DMS114 treated with DMSO at 0.1 percent for 48 hours (cell line): ENCODE results near the gene CITED4.

Experiments used
- DNase-seq: peaks from one replicate; lab custom pipeline; 2025; ENCODE audit not compliant: unreplicated experiment; lab: John Stamatoyannopoulos, UW

The CITED4 gene

DNA sequence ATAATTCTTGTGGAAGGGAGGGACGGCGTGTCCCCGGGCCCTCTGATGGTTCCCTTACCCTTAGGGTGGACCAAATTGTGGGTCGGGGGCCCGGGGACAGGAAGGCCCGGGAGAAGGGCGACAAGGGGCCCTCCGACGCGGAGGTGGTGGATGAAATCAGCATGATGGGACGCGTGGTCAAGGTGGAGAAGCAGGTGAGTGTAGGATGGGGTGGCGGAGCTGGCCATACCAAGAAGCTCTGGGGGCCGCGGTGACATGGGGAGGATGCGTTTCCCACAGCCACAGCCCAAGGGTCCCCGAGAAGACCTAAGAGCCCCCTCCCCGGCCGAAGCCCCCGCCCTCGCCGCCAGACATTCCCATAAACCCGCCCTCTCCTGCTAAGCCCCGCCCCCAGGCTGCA lies 24.6 kb downstream of the CITED4 start:
- no peak for DNase-seq

DNA sequence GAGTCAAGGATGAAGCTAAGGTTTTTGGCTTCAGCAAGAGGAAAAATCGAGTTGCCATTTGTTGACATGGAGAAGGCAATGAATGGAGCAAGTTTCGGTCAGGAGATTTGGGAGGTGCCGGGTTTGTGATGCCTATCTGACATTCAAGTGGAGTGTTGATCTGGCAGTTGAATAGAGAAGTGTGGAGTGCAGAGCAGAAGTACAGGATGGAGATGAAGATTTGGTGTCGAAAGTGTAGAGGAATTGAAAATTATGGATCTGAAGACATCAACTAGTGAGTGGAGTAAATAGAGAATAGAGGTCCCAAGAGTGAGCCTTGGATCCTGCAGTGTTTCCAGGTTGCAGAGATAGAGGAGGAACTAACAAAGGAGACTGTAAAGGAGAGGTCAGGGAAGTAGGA lies 25.9 kb downstream of the CITED4 start:
- no peak for DNase-seq

DNA sequence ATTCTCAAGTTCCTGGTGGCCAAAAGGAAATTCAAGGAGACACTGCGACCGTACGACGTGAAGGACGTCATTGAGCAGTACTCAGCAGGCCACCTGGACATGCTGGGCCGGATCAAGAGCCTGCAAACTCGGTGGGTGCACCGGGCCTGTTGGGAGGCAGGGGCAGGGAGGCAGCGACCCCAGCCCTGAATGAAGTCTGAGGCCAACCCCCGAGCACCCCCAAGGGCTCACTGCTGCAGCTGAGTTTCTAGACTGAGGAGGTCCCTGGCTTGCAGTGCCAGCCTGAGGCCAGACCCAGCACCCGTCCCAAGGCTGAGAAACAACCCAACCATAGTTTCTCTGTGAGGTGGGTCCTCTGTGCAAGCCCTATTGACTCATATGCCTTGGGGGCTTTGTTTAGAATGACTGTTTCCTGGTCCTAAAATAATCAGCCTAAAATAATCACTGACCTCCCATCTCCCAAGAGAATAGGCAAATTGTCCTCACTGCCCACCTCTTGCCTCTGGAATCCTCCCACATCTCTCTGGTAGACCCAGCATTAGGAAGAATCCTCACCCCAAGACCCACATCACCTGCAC lies 27.1 kb downstream of the CITED4 start:
- no peak for DNase-seq

DNA sequence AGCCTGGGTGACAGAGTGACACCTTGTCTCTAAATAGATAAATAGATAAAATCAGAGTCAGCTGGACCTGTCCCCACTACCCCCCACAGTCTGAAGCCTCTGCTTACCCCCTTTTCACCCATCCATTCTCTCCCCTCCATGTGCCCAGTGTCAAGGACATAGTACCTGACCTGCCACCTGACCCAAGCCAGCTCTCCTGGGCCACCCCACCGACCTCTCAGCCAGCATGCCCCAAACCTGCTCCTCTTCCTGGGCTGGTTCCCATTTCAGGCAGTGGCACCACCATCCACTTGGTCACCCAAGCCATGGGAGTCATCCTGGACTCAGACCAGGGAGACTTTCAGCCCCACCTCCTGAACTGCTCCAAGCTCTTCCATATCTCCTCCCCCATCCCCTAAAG lies 28.2 kb downstream of the CITED4 start:
- DNase-seq, result no peak

DNA sequence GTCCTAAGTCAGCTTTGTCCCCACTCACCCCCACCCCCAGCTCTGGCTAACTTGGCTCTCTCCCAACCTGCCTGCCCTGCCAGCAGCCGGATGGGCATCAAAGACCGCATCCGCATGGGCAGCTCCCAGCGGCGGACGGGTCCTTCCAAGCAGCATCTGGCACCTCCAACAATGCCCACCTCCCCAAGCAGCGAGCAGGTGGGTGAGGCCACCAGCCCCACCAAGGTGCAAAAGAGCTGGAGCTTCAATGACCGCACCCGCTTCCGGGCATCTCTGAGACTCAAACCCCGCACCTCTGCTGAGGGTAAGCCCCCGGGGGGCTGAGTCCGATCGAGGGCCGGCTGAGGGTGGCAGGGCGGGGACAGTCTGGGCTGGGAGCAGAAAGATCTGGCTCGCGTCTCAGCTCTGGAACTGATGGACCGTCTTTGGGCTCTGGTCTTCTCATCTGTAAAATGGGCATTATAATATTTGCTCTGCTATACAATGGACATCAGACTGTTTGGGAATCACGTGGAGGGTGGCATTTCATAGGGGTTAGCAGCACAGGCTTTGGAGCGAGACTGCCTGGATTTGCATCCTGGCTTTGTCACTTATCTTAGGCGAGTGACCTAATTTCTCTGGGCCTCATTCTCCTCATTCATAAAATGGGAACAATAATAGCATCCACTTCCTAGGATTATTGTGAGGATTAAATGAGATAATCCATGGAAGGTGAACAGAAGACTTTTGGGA lies 31.0 kb downstream of the CITED4 start:
- DNase-seq, result no peak

DNA sequence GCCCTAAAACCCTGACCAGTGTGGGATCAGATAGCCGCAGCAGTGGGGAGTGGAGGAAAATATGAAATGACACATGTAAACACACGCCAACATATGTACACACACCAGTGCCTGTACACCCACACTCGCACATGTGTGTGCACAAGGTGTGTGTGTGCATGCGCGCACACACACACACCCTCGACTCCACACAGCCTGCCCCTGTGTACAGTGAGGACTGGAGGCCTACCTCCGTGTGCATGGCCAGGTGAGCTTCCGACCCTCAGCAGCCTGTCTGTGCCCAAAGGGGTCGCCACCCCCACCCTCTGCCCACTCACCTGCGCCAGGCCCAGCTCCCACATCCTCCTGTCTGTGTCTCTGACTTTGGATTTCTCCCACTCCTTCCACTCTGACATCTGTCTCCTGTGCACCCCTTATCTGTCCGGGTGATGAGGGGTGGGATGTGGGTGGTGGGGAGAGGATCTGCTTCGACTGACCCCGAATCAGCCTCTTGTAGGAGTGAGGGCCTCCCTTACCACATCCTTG lies 31.7 kb downstream of the CITED4 start:
- DNase-seq, result no peak

DNA sequence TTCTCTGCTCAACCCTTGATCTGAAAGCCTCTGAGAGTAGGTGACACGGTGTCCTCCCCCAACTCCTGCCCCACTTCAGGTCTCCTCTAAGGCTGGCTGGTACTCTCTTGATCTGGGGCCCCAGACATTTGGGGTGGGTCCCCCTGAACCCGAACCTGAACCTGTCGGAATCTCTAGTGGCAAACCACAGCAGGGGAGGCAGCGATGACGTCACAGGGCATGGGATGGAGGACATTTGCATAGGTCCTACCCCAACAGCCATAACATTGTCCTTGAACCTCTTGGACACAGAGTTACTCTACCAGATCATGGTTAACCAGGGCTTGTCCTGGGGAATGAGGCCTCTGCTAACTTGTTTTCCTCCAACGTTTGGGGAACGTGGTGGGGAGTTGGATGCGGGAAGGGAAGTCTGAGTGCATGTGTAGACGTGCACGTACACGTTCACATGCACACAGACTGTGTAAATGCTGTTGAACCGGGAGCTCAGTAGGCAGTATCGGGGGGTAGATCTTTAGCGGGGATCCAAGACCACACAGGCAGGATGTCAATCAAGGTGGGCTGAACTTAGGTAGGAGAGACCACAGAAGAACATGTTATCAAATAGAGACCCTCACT lies 32.4 kb downstream of the CITED4 start:
- no peak for DNase-seq

DNA sequence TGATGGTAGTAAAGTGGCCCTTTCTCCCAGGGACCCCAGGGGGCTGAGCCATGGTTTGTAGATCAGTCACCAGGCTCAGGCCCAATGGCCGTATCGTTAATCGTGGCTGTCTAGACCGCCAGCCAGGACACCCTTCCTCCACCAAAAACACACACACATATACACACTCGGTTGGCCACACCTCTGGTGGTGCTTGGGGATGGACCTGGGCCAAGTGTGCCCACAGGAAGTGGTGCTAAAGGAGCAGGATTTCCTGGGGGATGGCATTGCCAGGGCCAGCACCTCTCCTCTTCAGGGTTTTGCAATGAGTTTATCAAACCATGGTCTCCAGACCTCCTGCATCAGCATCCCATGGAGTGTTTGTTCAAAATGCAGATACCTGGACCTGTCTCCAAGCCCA lies 36.2 kb downstream of the CITED4 start:
- no peak for DNase-seq

DNA sequence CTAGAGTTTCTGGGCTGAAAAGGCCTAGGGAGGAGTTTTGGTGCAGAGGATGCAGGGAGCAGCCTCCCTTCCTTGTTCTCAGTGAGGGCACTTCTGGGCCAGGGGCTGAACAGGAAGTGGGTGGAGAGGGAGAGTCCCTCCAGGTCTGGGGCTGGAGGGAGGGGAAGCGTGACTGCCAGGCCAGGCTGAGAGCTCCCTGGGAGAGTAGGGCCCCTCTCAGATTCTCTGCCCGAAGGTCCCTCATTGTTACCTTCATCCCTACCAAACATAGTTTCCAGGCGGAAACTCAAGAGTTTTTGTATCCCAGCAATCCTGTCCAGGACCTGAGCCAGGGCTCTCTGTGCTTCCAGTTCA lies 36.8 kb downstream of the CITED4 start:
- no peak for DNase-seq

DNA sequence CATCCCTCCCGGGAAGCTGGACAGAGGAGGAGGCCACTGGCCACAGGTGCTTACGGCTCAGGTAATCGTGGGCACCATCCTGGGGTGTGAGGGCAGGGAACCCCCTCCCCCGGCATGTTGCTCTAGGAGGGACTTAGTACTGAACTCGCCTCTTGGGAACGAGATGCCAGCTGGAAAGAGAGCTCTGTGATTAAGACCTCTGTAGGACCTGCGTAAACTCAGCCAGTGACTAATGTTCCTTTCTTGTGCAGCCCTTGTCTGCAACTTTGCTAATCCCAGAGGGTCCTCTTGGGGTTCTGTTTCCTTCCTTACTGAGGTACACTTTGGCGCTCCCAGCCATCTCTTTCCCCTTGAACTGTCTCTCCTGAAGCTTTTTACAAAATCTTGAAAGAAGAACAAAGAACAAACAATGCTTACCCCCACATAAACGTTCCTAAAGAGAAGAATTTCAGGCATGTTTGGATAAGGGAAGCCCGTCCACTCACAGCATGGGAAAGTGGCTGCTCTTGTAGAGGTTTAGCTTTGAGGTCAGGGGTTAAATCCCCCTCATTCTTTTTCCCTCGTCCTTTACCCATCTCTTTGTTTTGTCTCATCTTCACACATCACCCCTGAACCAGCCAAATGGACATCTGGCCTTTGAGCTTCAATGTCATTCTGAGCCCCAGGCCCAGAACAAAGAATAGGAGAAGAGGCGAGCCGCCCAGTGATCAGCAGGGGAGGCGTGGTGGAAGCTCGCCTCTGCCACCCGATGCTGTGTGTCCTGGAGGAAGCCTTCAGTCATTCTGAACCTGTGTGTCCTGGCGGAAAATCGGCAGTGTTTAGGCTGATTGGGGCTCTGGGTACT lies 37.4 kb downstream of the CITED4 start:
- DNase-seq, result no peak

DNA sequence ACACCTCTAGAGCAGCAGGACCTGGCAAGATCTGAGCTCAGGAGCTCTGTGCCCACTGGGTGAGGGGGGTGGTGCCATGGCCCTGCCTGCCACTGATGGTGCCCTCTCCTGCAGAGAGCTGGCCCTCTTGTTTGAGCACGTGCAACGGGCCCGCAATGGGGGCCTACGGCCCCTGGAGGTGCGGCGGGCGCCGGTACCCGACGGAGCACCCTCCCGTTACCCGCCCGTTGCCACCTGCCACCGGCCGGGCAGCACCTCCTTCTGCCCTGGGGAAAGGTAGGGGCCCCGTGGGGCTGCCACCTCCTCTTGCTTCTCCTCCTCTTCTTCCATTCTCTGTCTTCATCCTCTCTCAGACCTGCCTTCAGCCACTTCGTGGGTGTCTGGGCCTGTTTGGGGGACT lies 38.2 kb downstream of the CITED4 start:
- DNase-seq, result no peak

DNA sequence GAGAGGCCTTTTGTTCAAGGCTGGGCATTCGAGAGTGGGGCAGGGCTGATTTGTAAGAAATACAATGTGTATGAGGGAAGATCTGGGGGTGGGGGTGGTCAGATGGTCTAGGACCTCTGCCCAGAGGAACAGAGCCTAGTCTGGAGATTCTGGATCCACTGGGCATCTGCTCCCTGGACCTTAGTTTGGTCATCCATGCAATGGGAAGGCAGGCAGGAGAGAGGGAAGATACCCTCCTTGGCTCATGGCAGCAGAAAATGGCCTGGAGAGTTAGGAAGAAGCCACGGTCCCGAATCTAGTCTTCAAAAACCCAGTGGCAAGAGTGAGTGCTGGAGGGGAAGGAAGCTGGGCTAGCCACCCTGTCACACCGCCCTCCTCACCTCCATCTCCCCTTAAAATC lies 38.8 kb downstream of the CITED4 start:
- no peak for DNase-seq

DNA sequence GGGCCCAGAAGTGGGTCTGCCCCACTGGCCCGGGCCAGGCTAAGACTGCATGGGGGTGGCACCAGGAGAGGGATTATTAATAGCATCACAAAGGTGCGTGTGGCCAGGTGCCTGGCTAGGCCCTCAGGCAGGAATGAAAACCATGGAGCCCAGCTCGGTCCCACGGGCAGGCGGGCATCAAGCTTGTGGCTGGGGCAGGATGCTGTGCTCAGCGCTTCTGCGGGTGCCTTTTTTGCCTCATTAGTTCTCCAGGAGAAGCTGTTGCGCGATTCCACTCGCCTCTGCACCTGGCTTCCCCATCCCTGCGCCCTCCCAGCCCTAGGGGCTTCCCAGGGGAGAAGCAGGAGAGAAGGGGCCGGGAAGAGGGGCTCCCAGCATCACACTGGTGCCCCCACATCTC lies 39.3 kb downstream of the CITED4 start:
- no peak for DNase-seq

DNA sequence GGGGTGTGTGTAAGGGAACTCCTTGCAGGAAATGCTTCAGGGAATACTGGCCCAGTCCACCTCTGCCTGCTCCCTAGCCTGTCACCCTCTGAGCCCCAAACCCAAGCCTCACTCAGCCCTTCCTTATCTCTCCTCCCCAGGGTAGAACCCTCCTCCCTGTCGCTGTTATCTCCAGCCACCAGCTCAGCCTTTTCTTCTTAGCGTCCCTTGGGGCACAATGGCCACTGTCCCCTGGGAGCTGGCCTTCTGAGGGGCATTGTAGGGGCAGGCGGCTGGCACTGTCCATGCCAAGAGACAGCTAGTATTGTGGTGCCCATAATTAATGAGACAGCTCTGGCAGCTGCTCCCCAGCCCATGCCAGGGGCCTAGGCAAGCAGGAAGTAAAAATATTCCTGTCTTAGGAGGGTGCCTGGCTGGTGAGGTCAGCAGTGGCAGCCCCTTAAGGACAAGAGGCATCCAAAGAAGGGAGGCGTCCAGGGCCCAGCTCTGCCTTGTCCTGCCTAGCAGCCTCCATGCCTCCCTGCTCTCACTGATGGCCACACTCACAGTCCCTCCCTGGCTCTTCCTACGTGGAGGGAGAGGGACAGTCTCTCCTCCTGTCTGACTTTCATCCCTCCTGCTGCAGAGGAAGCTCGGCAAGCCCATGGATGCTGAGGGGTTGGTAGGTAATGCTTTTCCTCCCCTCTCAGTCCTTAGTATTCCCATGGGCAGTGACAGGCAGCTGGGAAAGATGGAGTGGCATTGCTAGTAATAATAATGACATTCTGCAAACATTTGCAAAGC lies 41.1 kb downstream of the CITED4 start:
- DNase-seq, result no peak

DNA sequence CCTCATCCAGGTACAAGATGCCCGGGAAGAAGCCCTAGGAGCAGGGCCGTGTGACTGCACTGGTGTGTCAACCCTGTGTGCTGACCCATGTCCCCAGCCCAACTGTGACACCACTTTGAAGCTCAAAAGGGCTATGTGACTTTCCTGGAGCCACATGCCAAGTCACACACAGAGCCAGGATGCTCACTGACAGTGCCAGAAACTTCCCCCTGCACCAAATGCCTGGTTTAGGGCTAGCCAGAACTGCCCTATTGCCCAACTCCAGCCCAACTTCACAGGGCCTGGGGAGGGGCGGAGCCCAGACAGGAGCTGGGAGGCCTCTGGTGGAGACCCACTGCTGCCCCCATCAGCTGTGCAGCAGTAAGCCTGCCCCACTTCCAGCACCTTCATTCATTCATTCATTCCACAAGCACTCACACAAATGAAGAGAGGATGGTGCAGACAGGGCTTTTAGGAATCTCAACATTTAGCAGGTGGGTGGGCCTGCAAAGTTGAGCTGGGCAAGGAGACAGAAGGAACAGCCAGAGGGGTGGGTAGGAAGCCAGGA lies 41.8 kb downstream of the CITED4 start:
- no peak for DNase-seq

DNA sequence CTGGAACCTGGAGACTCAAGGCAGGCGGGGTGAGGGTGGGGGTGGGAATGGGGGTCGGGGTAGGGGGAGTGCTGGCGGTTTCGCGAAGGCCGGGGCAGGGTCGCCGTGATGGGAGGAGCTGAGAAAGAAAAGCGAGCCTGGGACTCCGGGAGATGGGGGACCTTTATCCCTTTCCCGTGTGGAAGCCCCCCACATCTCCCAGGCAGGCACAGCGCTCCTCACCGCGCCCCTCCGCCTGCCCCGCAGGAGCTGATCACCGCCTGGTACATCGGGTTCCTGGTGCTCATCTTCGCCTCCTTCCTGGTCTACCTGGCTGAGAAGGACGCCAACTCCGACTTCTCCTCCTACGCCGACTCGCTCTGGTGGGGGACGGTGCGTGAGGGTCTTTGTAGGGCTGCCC lies 43.1 kb downstream of the CITED4 start:
- DNase-seq, result no peak

DNA sequence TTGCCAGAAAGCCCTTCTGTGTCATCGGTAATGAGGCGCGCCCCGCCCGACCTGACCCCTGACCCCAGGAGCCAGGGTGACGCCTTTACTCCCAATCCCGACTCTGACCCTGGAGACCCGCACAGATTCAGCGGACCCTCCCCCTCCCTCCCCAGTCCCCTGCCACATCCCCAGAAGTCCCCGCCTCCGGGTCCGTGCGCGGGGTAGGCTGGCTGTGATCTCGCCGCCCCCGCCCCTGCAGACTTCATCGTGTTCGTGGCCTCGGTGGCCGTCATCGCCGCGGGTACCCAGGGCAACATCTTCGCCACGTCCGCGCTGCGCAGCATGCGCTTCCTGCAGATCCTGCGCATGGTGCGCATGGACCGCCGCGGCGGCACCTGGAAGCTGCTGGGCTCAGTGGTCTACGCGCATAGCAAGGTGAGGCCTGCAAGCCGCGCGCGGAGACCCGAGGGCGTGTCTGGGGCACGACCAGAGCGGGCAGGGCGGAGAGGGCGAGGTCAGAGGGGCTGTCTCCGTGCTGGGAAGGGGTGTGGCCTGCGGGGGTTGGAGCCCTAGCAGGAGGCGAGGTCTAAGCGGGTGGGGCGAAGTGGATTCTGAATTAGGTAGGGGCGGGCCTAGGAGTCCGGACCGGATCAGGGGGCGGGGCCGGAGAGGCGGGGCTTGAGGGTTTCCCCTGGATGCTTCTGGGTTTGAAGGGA lies 43.8 kb downstream of the CITED4 start:
- no peak for DNase-seq

DNA sequence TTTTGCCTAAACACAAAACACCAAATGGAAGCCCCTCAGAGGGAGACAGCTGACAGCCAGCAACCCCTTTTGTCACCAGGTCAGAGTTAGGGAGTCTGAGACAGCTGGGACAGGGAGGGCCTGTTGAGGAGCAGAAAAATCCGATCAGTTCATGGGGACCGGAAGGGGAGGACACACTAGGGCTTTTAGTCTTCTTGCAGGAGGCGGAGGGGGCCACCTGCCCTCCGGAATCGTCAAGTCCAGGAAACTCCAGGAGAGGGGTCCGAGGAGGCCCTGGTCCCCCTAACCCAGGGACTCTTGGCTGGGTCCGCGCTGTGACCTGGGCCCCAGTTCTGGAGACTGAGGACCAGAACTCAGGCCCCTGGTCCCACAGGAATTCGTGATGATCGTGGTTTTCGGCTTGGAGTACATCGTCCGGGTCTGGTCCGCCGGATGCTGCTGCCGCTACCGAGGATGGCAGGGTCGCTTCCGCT lies 44.3 kb downstream of the CITED4 start:
- DNase-seq, result no peak

DNA sequence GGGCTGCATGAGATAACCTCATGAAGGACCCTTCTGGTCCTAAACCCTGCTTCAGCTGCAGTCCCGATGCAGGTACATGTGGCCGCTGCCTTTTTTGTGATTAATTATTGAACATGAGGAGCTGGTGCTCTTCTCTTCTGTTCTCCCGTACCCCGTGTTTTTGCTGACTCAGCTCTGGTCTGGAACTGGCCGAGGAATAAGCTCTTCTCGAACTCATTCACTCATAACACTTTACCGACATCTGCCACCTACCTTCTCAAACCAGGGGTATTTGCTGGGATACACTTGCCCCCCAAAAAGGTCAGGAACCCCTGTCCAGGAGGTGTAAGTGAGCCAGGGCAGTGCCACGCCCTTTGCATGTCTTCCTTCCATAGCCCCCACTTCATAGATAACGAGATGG lies 46.7 kb downstream of the CITED4 start:
- DNase-seq, result no peak
